ENCODE data around the gene ARID1B.

GRCh38 chr6:157128235-157128775, 351.1 kb downstream of the ARID1B start:
- no peak for TF ChIP-seq CTCF (conservative IDR thresholded peaks at IDR 0.05; ENCODE audit: low read depth, low read length)
- no peak for TF ChIP-seq MAFK (IDR thresholded peaks at IDR 0.05; ENCODE audit: low read depth, low read length)
- no peak for TF ChIP-seq CEBPB (IDR thresholded peaks at IDR 0.05; ENCODE audit: low read depth, low read length)
- TF ChIP-seq MXI1 (IDR thresholded peaks at IDR 0.05; ENCODE audit: borderline replicate concordance, low read depth, low read length): no peak
- no peak for TF ChIP-seq SMC3 (IDR thresholded peaks at IDR 0.05; ENCODE audit: low read depth, low read length)
- no peak for TF ChIP-seq POLR2A (IDR thresholded peaks at IDR 0.05; ENCODE audit: low read depth, low read length)
- TF ChIP-seq CHD1 (IDR thresholded peaks at IDR 0.05; ENCODE audit: low read depth, low read length): no peak
- TF ChIP-seq FOS (IDR thresholded peaks at IDR 0.05; ENCODE audit: low read depth, low read length): no peak

Measured in IMR-90 (cell line).